GM18498 (cell line): Measurements from ENCODE around the gene ZDHHC24.

Source experiments
- ATAC-seq: cut with Tn5 transposase; IDR thresholded peaks from one replicate; pipeline ENCODE4 v1.9.1; 2021; ENCODE audit warnings: mild to moderate bottlenecking, moderate library complexity; ENCODE audit not compliant: unreplicated experiment

ZDHHC24 gene

GRCh38 chr11:66566221-66566620 lies 20.4 kb upstream of the ZDHHC24 start:
- no peak for ATAC-seq

GRCh38 chr11:66564984-66565383 lies 19.1 kb upstream of the ZDHHC24 start:
- ATAC-seq = no peak

GRCh38 chr11:66564538-66564937 lies 18.7 kb upstream of the ZDHHC24 start:
- ATAC-seq = no peak

- no peak for ATAC-seq
Observed at GRCh38 chr11:66563832-66564231, 18.0 kb upstream of the ZDHHC24 start.

GRCh38 chr11:66562907-66563583 lies 17.2 kb upstream of the ZDHHC24 start:
- ATAC-seq = no peak

- no peak for ATAC-seq
Observed at GRCh38 chr11:66562275-66562674, 16.4 kb upstream of the ZDHHC24 start.

GRCh38 chr11:66561975-66562248 lies 16.1 kb upstream of the ZDHHC24 start:
- no peak for ATAC-seq

- ATAC-seq = no peak
Observed at GRCh38 chr11:66561178-66561974, 15.5 kb upstream of the ZDHHC24 start.

GRCh38 chr11:66559866-66560676 lies 14.2 kb upstream of the ZDHHC24 start:
- ATAC-seq = no peak

- no peak for ATAC-seq
Observed at GRCh38 chr11:66559142-66559865, 13.5 kb upstream of the ZDHHC24 start.

GRCh38 chr11:66557733-66558326 lies 12.0 kb upstream of the ZDHHC24 start:
- ATAC-seq = no peak

- ATAC-seq = no peak
Observed at GRCh38 chr11:66556086-66556485, 10.2 kb upstream of the ZDHHC24 start.

GRCh38 chr11:66555416-66555815 lies 9.6 kb upstream of the ZDHHC24 start:
- ATAC-seq = no peak

- ATAC-seq = no peak
Observed at GRCh38 chr11:66554602-66555001, 8.8 kb upstream of the ZDHHC24 start.

- no peak for ATAC-seq
Observed at GRCh38 chr11:66550887-66551286, 5.0 kb upstream of the ZDHHC24 start.

- no peak for ATAC-seq
Observed at GRCh38 chr11:66549696-66550095, 3.8 kb upstream of the ZDHHC24 start.

GRCh38 chr11:66548774-66549630 lies 3.2 kb upstream of the ZDHHC24 start:
- ATAC-seq = no peak

GRCh38 chr11:66548041-66548440 lies 2.2 kb upstream of the ZDHHC24 start:
- ATAC-seq = no peak

GRCh38 chr11:66547662-66548009 lies 1.8 kb upstream of the ZDHHC24 start:
- ATAC-seq = no peak
